Sigmoid colon (tissue), 4 donors: ENCODE measurements around the gene ADCY2.

Experiments
- CTCF ChIP-seq, 4 experiments: fragments of 450-650 bp in 3 of 4; fragments of 200-600 bp in 1 of 4; IDR thresholded peaks; one replicate each; pipeline ENCODE4 v1.5.1; 2016 to 2019; ENCODE audit warnings: antibody characterized with exemption in 4 of 4, mild to moderate bottlenecking in 3 of 4, moderate library complexity in 2 of 4
- POLR2A ChIP-seq, 2 donors: fragments of 450-650 bp; IDR thresholded peaks; one replicate each; pipeline ENCODE4 v1.6.1; 2016; ENCODE audit warnings: antibody characterized with exemption in 2 of 2, mild to moderate bottlenecking in 2 of 2, moderate library complexity in 2 of 2
- POLR2AphosphoS5 ChIP-seq, 4 donors: sonication (generic); formaldehyde crosslinking; IDR thresholded peaks; one replicate each; pipeline ENCODE4 v1.6.1; 2017; ENCODE audit warnings: antibody characterized with exemption in 4 of 4

GRCh38 chr5:7671381-7671993 is 275.5 kb downstream of the ADCY2 start:
- no peak for TF ChIP-seq POLR2A (IDR thresholded peaks at IDR 0.05)
- no peak for TF ChIP-seq CTCF (IDR thresholded peaks at IDR 0.05)
- TF ChIP-seq POLR2AphosphoS5 (IDR thresholded peaks at IDR 0.05), result no peak
